ENCODE data around the gene WDR90.
A peak's percentile ranks its signal among the peaks of the same experiment; 100 is the strongest.

The WDR90 gene

DNA sequence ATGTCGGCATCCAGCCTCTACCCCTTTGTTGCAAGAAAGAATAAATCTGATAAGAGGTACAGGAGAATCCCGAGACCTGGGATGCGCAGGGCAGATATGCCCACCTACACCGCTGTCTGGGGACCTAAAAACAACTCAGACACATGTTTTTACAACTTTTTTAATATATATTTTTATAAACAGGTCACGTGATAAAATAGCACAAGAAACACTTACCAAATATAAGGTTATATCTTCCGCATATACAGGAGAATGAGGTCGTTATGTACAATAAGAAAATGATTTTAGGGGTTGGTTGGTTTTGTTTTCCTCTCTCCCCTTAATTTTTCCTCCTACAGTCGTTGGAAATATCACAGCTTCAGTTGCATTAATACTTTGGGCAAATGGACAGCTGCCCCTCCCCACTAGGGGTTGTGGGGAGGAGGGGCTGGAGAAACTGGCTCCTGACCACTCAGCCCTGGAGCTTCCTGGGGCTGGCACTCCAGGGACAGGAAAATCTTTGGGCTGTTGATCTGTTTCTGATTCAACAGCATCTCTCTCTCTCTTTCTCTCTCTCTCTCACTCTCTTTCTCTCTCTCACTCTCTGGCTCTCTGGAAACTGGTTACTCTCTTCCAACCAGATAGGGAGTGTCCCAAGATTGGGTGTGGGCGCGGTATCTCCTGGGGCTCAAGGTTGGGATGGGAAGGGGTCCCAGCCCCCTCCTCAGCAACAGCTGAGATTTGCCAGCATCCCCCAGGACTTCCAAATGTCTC, 43.4 kb downstream of the WDR90 start:
- DNase-seq = no peak

DNA sequence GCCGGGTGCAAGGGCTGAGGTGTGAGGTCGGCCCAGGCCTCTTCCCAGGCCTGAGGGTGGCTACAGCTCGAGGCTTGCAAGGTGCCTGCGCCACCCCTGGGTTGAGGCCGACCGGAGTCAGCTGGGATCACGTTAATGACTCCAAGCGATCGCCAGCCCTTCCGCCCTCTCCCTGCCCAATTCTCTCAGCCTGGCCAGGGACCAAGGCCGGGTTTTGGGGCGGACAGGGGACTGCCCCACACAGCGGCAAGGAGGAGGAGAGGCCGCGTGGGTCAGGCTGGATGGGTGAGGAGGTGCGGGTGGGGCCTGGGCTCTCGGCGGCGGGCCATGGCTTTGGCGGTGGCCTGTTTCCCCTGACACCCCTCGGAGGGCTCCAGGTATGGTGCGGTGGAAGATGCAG, 44.2 kb downstream of the WDR90 start:
- DNase-seq = no peak

DNA sequence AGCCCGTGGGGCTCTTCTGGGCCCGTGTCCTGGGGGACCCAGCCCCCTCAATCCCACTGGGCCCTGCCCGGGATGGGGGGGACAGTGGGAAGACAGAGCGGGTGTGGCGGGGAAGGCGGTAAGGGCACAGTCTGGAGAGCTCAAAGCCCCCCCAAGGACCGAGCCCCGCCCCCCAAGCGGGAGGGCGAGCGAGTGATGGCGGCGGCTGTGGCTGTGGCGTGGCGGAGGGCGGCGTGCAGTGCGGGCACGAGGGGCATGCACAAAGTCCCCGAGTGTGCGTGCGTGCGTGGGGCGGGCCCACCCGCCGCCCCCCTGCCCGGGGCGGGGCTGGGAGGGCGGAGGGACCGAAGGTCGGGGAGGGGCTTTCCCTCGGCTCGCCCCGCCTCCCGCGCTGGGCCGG, 44.6 kb downstream of the WDR90 start:
- no peak for DNase-seq

DNA sequence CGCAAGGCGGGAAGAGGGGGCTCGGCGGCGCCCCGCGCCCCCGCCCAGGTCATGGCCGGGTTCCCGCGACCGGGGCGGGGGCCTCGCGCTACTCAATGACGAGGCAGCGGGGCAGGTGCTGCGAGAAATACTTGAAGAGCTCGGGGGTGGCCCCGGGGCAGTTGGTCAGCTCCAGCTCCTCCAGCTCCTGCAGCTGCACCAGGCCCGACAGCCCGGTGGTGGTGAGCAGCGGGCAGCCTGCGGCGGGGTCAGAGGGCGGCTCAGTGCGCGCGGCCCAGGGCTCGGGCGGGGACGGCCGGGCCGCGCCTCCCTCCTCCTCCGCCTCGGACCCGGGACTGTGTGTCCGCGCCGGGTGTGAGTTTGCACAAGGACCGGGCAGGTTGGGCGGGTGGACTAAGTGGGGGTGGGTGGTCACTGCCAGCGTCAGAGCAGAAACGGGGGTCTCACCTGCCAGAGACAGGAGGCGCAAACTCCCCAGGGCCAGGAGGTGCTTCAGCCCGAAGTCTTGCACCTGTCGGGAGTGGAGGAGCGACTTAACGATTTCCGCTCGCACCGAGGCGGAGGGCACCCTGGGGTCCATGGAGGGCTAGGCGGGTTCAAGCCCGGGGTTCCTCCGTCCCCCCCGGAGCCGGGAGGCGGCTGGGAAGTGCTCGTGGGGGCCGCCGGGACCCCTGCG, 45.2 kb downstream of the WDR90 start:
- DNase-seq = no peak

DNA sequence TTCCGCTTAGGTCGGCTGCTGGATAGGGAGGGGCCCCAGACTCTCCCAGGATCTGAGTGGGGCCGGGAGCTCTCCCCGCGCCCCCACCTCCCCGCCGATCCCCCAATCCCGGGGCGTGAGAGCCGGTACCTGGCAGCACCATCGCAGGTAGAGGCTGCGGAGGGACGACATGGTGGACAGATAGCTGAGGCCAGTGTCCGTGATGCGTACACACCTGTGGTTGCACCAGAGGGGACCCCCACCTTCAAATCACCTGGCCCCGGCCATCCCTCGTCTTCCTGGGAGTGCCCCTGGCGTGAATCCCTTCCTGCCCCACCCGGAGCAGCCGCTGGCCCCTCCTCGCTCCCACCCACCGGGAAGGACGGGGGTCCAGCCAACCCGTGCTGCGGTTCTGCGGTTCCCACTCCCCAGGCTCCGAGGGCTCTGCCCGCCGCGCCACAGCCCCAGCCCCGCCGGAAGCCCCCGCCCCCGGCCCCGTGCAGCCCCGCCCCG, 45.7 kb downstream of the WDR90 start:
- no peak for DNase-seq

DNA sequence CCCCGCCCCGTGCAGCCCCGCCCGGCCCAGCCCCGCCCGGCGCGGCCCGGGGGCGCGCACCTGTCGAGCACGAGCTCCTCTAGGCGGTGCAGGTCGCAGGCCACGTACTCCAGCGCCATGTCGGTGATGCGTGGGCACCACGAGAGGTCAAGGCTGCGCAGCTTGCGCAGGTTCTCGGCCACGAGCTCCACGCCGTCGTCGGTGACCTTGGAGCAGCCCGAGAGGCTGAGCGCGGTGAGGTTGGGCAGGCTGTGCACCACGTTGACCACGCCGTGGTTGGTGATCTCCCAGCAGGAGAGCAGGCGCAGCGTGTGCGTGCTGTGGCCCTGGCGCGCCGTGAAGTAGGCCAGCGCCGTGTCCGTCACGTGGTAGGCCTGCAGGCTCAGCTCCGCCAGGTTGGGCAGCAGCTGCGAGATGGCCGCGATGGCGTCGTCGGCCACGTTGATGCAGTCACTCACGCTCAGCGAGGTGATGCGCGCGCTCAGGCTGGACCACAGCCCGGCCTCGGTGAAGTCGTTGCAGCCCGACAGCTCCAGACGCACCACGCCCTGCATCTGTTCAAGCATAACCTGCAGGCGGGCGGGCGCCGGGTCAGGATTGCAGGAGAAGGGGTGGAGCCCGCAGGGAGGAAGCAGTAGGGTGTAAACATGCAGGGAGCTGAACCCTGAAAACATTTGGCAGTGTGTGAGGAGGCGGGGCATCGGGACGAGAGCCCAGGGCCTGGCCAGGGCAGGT, 46.4 kb downstream of the WDR90 start:
- DNase-seq = peak; percentile 62 to 69

DNA sequence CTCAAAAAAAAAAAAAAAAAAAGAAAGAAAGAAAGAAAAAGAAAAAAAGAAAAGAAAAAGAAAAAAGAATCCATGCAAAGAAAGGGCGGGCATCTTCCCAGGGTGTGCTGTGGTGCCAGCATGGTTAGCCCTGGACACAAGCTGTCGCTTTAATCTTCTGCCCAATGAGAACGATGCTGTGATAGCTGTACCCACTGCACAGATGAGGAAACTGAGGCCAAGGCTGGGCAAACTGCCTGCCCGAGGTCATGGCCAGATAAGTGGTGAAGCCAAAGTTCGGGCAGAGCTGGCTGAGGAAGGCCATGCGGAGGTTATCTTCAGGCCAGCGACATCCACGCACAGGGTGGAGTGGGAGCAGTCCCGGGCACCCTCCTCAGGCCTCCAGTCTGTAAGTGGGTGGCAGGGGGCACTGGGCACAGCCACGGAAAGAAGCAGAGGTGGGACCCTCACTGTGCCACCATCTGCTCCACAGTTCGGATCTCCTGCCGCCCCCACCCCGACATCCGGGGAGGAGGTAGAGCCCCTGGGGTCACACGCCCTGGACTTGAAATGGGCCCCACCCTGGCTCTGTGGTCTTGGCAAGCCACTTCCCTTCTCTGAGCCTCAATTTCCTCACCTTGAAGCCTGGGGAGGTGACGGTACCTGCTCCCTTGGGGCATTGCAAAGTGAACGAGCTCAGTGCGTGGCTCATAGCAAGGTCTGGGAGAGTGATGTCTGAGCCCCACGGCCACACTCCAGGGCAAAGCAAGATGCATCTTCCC, 49.9 kb downstream of the WDR90 start:
- no peak for DNase-seq

DNA sequence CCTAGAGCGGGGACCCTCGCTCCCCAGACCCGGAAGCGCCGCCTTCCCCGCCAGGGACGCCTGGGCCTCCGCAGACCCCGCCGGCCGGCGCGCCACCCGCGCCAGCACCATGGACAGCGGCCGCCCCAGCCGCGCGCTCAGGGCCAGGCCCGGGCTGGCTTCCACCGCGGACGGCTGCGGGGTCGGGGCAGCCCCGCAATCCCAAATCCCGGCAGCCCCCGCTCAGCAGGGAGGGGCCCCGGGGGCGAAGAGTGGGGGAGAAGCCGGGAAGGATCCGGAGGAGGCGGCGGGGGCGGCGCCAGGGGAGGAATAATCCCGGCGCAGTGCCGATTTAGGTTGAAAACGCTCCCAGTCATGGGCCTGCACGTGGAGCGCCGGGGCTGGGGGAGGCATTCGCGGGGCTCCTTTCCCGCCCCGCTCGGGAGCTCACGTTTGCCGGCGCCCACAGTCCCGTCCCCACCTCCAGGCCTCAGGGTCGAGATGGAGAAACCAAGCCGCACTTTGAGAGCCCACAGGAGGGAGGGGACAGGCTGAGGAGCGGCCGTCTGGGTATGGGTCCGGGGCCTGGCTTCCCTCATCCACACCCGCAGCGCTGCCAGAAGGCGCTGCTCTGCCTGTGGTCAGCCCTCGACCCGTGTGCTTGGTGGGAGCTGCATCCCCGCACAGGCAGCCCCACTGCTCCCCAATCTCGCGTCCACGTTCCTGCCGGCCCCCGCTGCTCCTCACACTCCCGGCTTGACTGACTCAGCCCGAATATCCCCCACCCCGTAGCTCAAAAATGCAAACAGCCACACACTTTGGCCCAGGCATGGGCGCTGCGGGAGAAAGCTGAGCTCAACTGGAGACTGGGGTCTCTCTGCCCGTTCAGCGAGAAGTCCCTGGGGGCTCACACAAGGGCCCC, 51.8 kb downstream of the WDR90 start:
- DNase-seq = no peak

DNA sequence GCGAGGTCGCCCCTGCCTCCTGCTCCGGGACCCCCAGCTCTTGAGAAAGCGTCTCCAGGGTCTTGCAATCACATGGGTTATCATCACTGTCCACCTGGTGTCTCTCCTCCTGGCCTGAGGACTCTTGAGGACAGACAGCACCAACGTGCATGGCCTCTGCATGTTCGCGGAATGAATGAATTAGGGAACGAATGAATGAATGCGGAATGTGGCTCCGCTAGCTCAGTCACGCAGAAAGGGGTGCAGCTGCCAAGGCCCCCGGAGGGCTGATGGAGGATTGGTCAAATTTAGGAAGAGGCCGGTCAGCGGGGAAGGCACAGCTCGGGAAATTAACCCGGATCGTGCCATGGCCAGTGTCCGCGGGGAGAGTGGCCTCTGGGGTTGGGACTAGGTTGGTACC, 53.2 kb downstream of the WDR90 start:
- DNase-seq = no peak

DNA sequence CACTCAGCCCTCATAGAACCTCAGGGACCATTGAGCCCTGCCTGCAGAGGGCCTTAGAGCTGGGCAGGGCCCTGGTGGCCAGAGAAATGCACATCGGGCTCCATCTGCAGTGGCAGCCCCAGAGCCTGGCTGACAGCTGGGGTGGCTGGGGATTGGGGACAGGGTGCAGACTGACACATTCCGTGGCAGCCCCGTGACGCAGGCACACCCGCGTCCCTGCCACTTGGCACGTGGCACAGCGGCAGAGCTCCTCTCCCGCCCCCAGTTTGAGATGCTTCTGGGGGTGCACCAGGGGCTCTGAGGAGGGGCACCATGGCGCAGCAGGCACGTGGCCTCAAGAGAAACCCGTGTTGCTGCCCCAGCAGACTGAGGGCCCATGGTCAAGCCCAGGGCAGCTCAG, 54.2 kb downstream of the WDR90 start:
- DNase-seq = no peak

DNA sequence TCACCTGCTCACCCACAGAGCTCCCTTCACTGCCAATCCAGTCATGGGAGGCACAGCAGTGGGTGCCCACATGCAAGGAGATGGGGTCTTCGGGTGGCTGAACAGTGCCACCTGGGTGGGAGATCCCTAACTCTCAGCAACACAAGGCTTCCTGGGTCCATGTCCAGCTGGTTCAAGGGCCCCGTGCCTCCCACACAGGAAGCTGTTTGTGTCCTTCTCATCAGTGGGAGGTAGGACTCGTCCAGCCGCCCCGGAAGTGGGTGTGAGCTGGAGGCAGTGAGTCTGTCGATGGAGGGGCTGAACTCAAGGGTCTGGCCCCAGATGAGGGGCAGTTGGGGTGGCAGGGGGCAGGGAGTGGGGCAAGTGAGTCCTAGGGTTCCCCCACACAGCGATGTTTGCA, 54.9 kb downstream of the WDR90 start:
- DNase-seq = no peak

DNA sequence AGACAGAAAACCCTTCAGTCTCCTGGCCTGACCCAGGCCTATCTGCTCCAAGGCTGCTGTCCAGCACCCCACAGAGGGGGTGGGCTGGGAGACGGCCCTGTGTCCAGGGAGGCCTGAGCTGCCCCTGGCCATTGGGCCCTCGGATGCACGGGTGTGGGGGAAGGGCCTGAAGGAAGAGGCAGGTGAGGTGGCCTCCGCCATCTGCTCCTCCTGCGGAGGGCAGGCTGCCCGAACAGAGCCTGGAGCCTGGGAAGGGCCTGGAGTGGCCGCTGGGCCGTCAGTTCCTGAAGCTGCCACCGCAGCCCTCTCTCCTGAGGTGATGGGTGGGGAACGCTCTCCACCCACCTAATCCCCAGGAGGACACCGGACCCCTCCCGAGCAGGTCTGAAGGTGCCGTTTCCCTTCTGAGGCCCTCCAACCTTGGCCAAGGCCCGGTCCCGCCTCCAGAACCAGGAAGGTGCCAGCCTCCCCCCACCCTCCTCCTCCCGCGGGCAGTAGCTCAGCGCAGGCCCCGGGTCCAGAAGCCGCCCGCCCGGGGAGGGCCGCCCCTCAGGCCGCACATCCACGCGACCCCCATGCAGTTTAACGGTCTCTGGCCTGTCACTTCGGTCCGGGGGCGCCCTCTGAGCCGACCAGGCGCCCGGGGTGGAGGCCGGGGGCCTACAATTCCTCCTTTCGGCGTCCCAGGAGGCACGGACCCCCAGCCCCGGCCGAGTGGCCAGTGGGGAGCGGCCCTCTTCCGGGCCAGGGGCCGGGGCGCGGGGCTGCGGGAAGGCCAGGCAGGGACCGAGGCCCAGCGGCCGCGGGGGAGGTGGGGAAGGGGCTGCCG, 55.6 kb downstream of the WDR90 start:
- DNase-seq = no peak

DNA sequence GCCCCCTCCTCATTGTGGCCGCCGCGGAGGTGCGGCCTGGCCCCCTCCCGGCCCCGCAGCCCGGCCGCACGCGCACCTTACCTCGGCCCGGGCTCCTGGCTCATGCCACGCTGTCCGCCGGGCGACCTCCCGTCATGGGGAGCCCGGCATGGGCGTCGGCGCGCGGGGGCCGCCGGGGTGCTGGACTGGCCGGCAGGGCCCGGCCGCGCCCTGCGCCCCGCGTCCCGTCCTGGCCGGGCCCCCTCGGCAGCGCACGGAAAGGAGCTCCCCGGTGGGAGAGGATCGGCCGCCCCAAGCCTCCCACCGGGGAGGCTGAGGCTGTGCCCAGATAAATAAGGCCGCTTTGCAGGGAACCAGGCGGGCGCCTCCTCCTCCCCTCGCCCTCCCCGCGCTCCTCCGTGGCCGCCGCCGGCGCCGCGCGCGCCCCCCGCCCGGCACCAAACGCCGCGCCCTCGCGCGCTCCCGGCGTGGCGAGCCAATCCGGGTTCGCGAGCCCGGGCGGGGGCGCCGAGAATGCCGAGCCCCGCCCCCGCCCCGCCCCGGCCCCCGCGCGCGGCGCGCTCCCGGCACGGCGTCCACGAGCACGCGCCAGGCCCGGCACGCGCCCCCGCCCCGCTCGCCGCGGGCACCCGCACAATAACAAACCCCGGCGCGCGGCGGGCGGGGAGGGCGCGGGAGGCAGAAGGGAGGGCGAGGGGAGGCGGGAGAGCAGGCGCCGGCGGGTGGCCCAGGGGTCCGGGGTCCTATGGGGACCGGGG, 56.4 kb downstream of the WDR90 start, which contains the start of gene FBXL16:
Gene FBXL16, minus strand, starts transcription at position 371 of the 758 bp plus-strand sequence. CDS start 8,396 bp downstream, outside the sequence.
- no peak for DNase-seq

DNA sequence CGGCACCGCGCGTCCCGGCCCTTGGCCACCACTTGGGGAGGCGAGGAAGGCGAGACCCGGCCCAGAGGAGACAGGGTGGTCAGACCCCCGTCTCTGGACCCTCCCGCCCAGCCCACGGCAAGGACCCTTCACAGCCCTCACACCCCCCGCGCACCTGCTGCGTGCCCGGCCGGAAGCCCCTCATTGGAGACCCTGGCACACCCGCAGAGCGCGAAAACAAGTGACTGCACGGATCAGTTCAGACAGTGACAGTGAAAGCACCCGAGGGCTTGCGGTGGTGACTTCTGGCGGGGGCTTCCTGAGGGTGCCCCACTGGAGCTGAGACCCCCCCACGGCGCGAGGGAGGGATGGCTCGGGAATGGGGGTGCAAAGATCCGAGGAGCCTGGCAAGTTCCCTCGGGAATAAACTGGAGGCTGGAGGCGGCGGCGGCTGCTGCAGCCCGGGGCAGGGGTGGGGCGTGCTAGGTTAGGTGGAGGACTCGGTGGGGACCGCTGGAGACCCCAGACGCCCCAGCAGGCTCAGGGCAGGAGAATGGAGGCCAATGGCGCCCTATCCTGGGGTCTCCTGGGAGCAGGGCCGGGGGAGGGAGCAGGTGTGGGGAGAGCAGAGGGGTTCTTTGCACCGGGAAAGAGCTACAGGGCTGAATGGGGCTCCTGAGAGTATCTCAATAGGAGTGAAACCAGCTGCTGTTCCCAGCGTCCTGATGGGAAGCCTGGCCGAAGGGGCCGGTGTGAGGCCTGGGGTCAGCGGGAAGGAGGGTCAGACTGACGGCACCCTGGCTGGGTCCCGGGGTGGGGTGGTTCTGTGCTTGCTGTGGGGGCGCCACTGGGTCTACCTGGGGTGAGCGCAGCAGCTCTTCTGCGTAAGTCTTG, 57.3 kb downstream of the WDR90 start:
- no peak for DNase-seq

DNA sequence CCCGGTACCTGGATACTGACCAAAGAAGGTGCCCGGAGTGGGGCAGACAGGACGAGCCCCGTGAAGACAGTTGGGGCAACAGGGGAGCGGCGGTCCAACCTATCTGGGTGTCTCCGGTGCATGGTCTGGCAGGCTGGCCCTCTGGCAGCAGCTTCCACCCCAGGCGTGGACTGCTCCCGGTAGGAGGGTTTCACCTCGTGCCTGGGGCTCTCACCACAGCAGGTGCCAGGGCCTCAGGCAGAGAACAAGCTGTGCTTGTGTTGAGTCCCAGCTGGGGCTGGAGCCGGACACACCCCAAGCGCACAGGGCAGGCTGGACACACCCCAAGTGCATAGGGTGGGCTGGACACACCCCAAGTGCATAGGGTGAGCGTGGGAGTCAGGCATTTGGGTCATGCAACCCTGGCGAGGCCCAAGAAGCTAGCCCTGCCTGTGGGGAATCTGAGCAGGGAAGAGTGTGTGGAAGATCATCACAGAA, 57.9 kb downstream of the WDR90 start:
- DNase-seq = no peak

DNA sequence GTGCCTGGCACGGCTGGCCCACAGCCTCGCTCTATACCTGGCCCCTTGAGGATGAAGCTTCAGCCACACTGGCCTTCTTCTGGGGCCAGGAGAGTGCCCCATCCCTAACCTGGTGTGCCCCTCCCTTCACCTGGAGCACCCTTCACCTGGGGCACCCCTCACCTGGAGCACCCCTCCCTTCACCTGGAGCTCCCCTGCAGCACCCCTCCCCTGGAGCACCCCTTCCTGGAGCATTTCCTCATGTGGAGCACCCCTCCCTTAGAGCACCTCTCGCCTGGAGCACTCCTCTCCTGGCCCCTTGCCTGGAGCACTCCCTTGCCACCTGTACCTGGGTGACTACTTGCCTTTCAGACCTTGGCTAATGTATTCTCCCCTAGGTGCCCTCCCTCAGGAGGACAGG, 58.9 kb downstream of the WDR90 start:
- no peak for DNase-seq

DNA sequence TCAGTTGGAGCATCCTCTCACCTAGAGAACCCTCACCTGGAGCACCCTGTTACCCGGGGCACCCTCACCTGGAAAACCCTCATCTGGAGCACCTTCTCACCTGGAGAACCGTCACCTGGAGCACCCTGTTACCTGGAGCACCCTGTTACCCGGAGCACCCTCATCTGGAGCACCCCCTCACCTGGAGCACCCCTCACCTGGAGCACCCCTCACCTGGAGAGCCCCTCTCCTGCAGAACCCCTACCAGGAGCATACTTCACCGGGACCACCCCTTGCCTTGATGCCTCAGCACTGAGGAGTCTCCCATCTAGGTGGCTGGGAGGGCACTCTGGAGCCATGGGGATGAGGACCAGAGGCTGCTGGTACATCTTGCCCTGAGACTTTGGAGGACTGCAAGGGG, 59.8 kb downstream of the WDR90 start:
- DNase-seq = no peak

DNA sequence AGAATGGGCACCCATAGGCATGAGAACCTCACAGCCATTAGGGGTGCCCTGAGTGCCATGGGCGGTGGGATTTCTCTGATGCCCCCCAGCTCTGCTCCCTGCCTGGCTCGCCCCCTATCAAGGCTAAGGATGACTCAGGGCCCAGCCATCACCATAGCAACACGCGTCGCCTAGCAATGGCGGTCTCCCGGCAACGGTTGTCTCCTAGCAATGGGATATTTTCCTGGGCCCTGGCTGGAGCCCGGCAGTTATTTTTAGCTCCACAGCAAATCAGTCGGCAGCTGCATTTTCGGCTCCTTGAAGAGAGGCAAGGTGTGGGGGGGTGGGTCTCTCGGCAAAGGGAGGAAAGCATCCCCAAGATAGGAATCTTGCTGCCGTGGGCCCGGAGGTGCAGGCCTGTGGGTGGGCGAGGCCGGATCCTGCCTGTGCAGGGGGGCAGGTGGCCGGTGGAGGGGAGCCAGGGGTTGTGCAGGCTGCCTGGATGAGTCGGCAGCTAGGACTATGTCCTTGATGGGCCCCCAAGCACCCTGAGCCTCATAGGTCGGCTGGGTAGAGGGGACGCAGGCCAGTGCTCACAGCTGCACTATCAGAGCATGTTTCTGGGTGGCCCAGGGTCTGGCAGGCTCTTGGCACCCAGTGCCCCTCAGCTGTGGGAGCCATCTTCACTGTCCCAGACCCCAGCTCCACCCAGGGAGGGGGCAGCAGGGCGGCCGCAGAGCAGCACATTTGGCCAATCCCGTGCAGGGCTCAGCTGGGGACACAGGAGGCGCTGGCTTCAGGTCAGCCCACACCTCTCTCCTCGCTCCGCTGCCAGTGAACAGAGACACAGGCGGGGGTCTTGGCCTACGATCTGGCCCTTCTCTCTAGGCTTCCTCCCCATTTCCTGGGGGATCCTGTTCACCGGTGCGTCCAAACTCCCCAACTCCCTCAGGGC, 60.7 kb downstream of the WDR90 start:
- DNase-seq = no peak

Measured in activated CD4-positive, alpha-beta T cell treated with anti-CD3 and anti-CD28 coated beads for 4 hours (primary cell).